Astrocyte of the cerebellum (primary cell): Measurements from ENCODE around the gene OSMR.

Experiments used
- DNase-seq: peaks from one replicate; pipeline ENCODE4 v3.0.0-alpha.2; 2011; ENCODE audit warnings: low read depth
- H3K4me3 ChIP-seq: 2 replicates; pipeline ENCODE4 v1.5.1; 2011; ENCODE audit warnings: mild to moderate bottlenecking, low read depth, low read length, moderate library complexity
- in situ Hi-C: cut with HindIII; loops from 2 replicates; pipeline ENCODE4 v1.10.0; 2017; ENCODE audit warnings: low sequenced_read_pairs
- TF ChIP-seq, protein P1 (sequence below): IDR thresholded peaks from 2 replicates; pipeline ENCODE4 v1.5.1; 2012; ENCODE audit warnings: low read length, low read depth, moderate library complexity, mild to moderate bottlenecking; ENCODE audit errors: missing control alignments

OSMR gene

DNA sequence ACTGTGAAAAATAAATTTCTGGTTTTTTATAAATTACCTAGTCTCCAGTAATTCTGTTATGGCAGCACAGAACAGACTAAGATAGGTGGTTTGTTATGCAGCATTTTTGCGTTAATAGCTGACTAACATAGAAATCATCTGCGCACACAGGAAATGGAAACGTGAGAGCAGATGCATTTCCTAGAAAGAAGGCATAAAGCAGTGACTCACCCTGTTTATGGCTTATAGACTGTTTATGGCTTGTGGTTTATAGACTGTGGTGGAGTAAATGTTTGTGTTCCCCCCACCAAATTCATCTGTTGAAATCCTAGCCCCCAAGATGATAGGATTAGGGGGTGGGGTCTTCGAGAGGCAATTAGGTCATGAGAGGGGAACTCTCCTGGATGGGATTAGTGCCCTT, 18.3 kb upstream of the OSMR start:
- in situ Hi-C loops: no loop called here
- no peak for DNase-seq
- TF ChIP-seq, protein P1, sequence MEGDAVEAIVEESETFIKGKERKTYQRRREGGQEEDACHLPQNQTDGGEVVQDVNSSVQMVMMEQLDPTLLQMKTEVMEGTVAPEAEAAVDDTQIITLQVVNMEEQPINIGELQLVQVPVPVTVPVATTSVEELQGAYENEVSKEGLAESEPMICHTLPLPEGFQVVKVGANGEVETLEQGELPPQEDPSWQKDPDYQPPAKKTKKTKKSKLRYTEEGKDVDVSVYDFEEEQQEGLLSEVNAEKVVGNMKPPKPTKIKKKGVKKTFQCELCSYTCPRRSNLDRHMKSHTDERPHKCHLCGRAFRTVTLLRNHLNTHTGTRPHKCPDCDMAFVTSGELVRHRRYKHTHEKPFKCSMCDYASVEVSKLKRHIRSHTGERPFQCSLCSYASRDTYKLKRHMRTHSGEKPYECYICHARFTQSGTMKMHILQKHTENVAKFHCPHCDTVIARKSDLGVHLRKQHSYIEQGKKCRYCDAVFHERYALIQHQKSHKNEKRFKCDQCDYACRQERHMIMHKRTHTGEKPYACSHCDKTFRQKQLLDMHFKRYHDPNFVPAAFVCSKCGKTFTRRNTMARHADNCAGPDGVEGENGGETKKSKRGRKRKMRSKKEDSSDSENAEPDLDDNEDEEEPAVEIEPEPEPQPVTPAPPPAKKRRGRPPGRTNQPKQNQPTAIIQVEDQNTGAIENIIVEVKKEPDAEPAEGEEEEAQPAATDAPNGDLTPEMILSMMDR: no peak
- H3K4me3 ChIP-seq: no peak overlapping the region

DNA sequence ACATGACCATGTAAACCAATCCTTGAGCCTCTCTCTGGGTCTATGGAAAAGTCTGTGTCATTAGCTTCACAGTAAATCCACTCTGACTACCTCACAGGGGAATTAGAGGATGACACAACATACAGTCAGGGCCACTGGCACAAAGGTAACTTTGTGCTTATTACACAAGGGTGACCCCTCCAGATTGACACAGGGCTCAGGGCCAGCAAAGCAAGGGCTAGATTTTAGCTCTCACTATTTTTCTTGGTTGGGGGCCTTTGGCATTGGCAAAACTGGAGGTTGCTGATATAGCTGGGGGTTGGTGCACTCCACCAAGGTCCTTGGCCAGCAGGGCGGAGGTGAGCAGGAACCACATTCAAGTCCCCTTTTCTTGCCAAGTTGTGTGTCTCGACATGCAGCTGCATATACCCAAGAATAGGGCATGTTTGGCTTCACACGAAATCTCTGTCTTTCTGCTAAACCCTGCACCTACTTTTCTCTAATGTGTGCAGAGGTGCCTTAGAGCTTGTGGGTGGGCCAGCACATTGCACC, 15.2 kb upstream of the OSMR start:
- DNase-seq: no peak
- no peak overlapping the region for H3K4me3 ChIP-seq
- in situ Hi-C loops: no loop called here
- TF ChIP-seq, protein P1: no peak

DNA sequence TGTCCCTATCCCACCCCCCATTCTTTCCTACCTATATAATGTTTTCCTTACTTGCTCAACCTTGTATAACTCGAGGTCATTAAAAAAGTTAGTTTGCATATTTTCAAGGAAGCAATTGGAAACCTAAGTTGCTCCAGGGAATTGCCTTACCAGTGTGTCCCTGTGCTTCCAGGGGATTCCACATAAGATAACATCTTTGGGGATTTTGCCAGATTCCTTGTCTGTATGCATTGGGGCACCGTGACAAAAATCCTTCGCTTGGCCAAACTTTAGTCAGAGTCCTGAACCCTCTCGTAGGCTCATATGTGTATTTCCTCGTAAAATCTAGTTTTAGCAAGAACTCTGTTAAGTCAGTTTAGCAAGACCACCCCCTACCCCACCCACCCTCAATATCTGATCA, 14.7 kb upstream of the OSMR start:
- TF ChIP-seq, protein P1: no peak
- in situ Hi-C loops: no loop called here
- H3K4me3 ChIP-seq: no peak overlapping the region
- DNase-seq: no peak

DNA sequence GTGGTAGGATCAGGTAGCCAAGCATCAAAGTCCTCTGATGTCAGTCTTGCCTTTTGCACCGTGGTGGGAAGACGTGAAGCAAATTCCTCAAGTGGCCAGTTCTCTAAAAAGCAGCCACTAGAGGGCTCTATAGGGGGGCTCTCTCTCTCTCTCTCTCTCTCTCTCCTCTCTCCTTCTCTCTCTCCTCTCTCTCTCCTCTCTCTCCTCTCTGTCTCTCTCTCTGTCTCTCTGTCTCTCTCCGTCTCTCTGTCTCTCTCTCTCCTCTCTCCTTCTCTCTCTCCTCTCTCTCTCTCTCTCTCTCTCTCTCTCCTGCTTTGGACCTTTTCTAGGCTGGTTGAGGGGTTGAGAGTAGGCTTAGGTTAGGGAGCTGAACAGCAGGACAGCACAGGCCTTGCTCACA, 13.9 kb upstream of the OSMR start:
- DNase-seq: no peak
- TF ChIP-seq, protein P1: peak; percentile 60
- in situ Hi-C loops: no loop called here
- H3K4me3 ChIP-seq: no peak overlapping the region

DNA sequence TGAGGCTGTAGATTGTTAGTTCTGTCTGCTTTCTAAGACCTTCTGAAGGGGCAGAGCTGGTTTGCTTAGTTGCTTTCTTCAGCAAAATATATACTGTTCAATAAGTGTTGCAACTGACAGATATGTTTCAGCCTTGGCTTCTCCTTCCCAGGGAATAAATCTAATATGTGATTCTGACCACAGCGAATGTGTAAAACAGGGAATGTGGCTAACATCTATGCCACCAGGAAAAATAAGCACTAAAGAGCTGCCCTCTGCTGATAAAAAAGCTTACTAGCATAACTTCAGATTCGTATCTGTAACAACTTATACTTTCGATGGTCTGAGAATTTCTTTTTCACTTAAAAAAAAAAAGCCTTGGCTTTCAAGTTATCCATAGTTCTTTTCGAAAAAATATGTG, 13.0 kb upstream of the OSMR start:
- TF ChIP-seq, protein P1: peak; percentile 12
- in situ Hi-C loops: no loop called here
- no peak for DNase-seq
- H3K4me3 ChIP-seq: no peak overlapping the region

DNA sequence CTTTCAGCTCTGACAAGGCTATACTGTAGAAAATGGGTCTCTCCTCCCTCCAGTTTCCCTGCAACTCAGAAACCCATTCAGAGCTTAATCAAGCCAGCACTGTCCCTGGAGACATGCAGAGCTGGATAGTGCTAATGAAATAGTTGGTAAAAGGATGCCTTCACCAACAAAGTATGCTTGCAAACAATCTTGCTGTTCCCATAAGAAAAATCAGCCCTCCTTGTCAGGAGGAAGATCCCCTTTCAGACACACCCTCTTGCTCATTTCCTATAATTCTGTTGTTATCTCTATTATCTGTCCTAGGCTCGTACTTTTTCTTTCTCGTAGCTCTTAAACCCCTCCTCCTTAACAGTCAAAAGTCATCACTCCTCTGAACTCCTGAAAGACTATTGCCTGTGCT, 9.9 kb upstream of the OSMR start:
- in situ Hi-C loops: no loop called here
- no peak for DNase-seq
- TF ChIP-seq, protein P1: no peak

DNA sequence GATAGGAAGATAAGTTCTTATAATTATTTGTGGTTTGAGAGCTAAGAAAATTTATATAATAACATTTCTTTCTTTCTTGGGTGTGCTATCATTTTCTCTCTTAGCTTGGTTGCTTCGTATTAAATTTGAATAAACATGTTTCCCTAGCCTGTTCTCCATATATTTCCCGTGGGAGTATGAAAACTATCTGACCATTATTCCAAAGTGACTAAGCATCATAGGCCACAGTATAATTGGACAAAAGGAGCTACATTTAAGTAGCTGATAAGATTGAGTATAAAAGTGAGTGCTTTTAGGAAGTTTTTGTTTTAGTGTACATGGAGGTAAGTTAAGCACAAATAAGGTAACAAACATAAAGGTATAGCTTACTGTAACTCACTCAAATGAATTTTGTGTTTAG, 8.4 kb upstream of the OSMR start:
- TF ChIP-seq, protein P1: no peak
- in situ Hi-C loops: no loop called here
- H3K4me3 ChIP-seq: no peak overlapping the region
- DNase-seq: no peak

More for the DNA sequence above, 9.9 kb upstream of the OSMR start:
- no peak overlapping the region for H3K4me3 ChIP-seq
